Epithelial cell of esophagus (primary cell): ENCODE measurements around the gene OVAAL.

Experiments used
- DNase-seq: peaks from one replicate; pipeline ENCODE4 v3.0.0; 2010; ENCODE audit warnings: low read depth
- H3K4me3 ChIP-seq: 2 replicates; pipeline ENCODE4 v1.5.1; 2011; ENCODE audit warnings: mild to moderate bottlenecking, low read length, control low read depth
- TF ChIP-seq, protein P1 (sequence below): IDR thresholded peaks from 2 replicates; pipeline ENCODE4 v1.5.1; 2011; ENCODE audit warnings: low read depth, mild to moderate bottlenecking, low read length, control low read depth, inconsistent platforms; ENCODE audit not compliant: insufficient read depth; ENCODE audit errors: missing control alignments

Gene OVAAL

DNA sequence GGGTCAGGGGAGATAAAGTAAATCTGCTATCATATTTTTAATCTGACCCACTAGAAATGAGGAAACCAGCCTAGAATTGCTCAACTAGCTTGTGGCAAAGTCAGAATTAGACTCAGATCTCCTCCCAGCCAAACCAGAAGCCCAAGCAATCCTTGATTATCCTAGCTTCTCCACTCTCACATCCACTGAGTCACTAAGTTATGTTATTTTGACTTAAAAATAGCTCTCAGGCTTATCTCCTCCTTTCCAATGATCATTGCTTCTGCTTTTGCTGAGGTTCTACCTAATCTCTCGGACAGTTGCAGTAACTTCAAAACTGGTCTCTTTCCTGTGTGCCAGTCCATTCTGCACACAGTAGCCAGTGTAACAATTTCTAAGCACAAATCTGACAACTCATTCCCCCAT lies 22.9 kb downstream of the OVAAL start:
- no peak overlapping the region for H3K4me3 ChIP-seq
- TF ChIP-seq, protein P1, sequence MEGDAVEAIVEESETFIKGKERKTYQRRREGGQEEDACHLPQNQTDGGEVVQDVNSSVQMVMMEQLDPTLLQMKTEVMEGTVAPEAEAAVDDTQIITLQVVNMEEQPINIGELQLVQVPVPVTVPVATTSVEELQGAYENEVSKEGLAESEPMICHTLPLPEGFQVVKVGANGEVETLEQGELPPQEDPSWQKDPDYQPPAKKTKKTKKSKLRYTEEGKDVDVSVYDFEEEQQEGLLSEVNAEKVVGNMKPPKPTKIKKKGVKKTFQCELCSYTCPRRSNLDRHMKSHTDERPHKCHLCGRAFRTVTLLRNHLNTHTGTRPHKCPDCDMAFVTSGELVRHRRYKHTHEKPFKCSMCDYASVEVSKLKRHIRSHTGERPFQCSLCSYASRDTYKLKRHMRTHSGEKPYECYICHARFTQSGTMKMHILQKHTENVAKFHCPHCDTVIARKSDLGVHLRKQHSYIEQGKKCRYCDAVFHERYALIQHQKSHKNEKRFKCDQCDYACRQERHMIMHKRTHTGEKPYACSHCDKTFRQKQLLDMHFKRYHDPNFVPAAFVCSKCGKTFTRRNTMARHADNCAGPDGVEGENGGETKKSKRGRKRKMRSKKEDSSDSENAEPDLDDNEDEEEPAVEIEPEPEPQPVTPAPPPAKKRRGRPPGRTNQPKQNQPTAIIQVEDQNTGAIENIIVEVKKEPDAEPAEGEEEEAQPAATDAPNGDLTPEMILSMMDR = no peak
- DNase-seq = peak; percentile 40

DNA sequence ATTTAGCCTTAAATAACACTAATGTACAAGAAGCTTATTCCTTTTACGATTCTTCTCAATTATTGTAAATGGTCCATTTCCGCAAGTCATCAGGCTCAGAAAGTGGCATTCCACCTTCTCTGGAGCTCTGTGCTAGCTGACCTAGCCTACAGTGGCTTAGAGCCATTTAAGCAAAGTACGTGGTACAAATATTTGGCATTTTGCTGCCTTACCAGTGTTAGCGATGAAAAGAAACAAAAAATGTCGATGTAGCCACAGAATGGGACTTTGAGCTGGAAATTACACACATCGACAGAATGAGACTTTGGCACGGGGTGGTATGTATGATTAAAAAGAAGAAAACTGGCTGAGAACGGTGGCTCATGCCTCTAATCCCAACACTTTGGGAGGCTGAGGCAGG lies 26.1 kb downstream of the OVAAL start:
- H3K4me3 ChIP-seq = no peak overlapping the region
- TF ChIP-seq, protein P1 = no peak
- no peak for DNase-seq

DNA sequence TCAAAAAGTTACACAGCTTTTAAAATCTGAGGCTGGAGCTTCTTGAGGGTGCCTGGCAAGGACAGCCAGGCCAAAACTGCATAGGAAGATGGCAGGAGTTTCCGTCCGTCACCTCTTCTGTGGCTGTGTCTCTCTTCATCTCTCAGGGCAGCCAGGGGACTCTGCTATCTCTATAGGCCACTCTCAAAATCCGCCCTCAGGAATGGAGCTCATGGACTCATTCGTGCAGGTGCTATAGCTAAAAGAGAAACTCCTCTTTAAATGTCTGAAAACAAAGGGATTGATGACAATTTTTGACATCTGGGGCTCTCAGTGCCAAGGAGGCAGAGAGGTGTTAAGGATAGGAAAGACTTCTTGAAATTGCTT lies 27.2 kb downstream of the OVAAL start:
- H3K4me3 ChIP-seq = no peak overlapping the region
- TF ChIP-seq, protein P1 = no peak
- DNase-seq = no peak

DNA sequence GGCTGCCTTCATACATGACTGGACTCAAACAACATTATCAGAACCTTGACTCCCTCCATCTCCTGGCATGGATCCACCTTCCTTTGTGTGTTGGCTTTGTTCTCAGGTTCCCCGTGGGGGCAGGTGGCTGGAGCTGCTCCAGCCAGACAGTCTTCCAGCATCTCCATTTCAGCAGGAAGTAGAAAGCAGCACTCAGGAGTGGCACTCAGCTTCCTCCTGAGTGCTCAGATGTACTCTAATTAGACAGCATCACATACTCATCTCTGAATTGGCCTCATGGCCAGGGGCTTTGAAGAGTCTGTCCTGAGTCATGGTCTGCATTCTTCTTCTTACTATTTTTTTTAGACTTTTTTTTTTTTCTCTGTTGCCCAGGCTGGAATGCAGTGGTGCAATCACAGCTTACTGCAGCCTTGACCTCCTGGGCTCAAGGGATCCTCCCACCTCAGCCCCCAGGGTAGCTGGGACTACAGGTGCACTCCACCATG lies 27.9 kb downstream of the OVAAL start:
- no peak overlapping the region for H3K4me3 ChIP-seq
- TF ChIP-seq, protein P1 = no peak
- peak; percentile 91 for DNase-seq

DNA sequence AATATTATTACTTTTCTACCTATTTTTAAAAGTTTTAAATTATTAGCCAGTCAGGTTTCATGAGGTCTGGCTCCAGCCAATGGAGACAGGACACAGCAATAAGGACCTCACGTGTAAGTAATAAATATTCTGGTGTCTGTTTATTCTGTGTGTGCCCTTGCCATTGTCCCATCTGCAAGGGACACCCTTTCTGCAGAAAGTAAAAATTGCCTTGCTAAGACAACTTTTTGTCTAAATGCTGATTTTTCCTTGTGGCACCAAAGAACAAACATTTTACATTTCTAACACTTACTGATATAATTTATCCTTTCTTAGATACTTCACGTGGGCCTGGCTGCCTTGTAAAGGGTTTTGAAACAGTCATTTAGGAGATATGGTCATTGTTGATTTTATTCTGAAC lies 29.4 kb downstream of the OVAAL start:
- TF ChIP-seq, protein P1 = no peak
- H3K4me3 ChIP-seq = no peak overlapping the region
- DNase-seq = no peak

DNA sequence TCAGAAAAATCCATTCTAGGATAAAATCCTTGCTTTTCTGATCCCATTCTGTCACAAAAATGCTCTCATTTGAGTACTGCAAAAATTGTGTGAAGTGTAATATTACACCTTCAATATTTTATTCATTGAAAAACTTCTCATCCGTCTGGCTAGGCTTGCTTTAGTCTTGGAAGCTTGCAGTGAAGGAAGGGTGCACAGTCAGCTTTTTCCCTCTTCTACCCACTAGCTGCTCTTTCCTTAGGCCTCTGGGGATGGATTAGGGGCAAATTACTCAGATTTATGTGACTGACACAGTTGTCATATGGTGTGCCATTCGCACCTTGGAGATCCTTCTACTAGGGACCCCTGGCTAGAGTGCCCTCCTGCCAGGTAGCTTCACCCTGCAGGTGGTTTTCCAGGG lies 32.1 kb downstream of the OVAAL start:
- H3K4me3 ChIP-seq = no peak overlapping the region
- TF ChIP-seq, protein P1 = no peak
- DNase-seq = no peak

DNA sequence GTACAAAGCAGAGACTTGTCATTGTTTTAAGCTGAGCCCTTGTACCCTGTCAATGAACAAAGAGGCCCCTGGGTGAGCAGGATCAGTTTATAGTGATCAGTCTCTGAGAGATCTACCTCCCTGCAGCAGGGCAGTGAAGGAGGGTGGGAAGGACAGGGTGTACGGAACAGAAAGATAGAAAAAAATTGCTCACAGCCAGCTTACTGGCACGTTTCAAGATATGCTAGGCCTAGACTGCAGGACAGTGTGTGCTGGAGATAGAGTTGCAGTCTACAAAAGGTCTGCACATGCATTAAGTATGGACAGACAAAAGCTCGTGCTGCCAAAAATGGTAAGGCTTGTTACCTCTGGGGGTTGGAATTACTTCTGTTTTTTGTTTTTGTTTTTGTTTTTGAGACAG lies 34.6 kb downstream of the OVAAL start:
- no peak for DNase-seq
- TF ChIP-seq, protein P1 = no peak
- no peak overlapping the region for H3K4me3 ChIP-seq
